ENCODE results near the gene OAS2. TPM values are rescaled to one million over a fixed set of nuclear protein-coding genes. Genes with fewer than 3 reads are reported as not detected.

Gene OAS2
- total RNA-seq, 2 donors from 2014 or later = 6.0 to 6.8 TPM

DNA sequence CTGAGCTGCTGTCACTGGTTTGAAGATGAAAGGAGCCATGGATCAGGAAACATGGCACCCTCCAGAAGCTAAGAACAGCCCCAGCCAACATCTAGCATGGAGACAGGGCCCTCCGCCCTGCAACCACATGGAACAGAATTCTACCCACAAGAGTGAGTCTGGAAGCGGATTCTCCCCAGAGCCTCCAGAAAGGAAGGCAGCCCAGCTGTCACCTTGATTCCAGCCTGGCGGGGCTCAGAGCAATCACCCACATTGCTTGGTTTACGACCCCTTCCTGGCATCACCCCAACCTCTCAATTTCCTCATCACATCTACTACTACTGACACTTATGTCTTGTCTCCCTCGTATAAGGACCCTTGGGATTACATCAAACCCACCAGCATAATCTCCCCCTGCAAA, 38.5 kb downstream of the OAS2 start:
- Histone ChIP-seq H3K4me1 (no peaks in the 10 kb centered on the region), H3K4me3 (no peak overlapping the region), H3K27me3 (no peaks in the 10 kb centered on the region), H3K27ac (no peak overlapping the region), H3K9me3 (no peaks in the 10 kb centered on the region), H3K36me3 (no peaks in the 10 kb centered on the region)
- TF ChIP-seq, protein P1, sequence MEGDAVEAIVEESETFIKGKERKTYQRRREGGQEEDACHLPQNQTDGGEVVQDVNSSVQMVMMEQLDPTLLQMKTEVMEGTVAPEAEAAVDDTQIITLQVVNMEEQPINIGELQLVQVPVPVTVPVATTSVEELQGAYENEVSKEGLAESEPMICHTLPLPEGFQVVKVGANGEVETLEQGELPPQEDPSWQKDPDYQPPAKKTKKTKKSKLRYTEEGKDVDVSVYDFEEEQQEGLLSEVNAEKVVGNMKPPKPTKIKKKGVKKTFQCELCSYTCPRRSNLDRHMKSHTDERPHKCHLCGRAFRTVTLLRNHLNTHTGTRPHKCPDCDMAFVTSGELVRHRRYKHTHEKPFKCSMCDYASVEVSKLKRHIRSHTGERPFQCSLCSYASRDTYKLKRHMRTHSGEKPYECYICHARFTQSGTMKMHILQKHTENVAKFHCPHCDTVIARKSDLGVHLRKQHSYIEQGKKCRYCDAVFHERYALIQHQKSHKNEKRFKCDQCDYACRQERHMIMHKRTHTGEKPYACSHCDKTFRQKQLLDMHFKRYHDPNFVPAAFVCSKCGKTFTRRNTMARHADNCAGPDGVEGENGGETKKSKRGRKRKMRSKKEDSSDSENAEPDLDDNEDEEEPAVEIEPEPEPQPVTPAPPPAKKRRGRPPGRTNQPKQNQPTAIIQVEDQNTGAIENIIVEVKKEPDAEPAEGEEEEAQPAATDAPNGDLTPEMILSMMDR (IDR thresholded peaks at IDR 0.05) = no peak
- no peak for DNase-seq (ENCODE audit: low spot score)

DNA sequence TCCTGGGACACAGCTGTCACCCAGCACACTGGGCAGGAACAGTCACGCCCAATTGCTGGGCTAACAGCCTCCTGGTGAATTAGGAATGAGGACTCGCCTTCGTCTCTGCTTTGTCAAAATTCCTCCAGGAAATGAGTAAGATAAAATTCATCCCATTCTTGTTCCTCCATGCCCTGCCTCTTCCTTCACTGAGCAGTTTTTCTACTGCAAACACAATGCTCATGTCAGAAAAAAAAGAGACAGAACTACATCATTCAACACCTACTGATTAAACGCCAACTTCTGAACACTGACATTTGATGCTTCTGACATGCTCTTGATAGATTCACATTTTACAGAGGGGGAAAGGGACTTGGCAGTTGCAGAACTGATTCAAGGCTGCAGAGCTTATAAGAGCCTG, 40.7 kb downstream of the OAS2 start:
- TF ChIP-seq, protein P1 (IDR thresholded peaks at IDR 0.05) = no peak
- no peaks in the 10 kb centered on the region for H3K4me1 ChIP-seq
- H3K9me3 ChIP-seq = no peaks in the 10 kb centered on the region
- no peak for DNase-seq (ENCODE audit: low spot score)
- no peak overlapping the region for H3K4me3 ChIP-seq
- no peaks in the 10 kb centered on the region for H3K27me3 ChIP-seq
- no peaks in the 10 kb centered on the region for H3K36me3 ChIP-seq
- H3K27ac ChIP-seq = no peak overlapping the region

DNA sequence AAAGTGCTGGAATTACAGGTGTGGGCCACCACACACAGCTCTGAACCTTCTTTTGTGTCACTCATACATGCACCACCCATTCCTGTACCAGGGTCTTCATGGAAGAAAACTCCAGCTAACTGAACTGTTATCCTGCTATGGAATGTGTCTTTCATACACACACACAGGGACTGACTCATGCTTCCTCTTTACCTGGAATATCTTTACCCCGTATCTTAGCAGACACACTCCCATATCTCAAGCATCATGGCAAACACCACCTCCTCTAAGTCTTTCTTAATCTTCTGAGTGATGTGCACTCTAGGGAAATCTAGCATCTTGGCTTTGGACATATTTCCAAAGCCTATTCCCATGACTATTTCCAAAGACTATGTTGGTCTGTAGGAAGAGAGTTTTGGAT, 43.2 kb downstream of the OAS2 start:
- Histone ChIP-seq H3K27ac (no peak overlapping the region), H3K9me3 (no peaks in the 10 kb centered on the region), H3K27me3 (no peaks in the 10 kb centered on the region), H3K4me1 (no peaks in the 10 kb centered on the region), H3K36me3 (no peaks in the 10 kb centered on the region), H3K4me3 (no peak overlapping the region)
- TF ChIP-seq, protein P1 (IDR thresholded peaks at IDR 0.05) = no peak
- no peak for DNase-seq (ENCODE audit: low spot score)

DNA sequence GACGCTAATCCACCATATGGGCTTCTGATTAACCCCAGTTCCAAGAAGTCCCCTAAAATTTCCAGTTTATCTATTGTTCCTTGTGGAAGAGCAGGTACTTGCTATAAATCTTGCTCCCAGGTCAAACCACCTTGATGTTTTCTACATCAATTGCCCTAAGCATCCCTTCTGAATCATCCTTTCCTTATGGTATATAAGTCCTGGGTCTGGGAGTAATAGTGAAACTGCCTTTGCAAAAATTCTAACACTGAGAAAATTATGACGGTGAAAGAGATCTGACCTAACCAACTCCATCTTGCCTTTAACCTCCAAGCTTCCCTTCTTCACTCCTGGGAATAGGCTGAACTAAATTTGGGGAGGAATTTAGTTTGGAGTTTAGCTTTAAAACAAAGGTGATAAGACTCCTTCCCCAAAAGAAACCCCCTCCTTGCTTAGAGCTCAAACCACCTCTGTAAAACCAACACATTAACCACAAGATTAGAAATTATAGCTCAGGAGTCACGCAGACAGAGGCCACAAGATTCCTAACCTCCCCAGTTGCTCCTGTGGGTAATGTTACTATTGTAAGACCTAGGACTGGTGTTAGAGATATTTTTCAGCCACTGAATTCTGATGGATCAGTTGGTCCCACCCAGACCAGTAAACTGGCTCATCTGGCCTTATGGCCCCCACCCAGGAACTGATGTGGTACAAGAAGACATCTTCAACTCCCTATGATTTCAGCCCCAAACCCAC, 44.4 kb downstream of the OAS2 start:
- Histone ChIP-seq H3K36me3 (no peaks in the 10 kb centered on the region), H3K27me3 (no peaks in the 10 kb centered on the region), H3K4me3 (no peak overlapping the region), H3K4me1 (no peaks in the 10 kb centered on the region), H3K9me3 (no peaks in the 10 kb centered on the region), H3K27ac (no peak overlapping the region)
- TF ChIP-seq, protein P1 (IDR thresholded peaks at IDR 0.05) = no peak
- no peak for DNase-seq (ENCODE audit: low spot score)

DNA sequence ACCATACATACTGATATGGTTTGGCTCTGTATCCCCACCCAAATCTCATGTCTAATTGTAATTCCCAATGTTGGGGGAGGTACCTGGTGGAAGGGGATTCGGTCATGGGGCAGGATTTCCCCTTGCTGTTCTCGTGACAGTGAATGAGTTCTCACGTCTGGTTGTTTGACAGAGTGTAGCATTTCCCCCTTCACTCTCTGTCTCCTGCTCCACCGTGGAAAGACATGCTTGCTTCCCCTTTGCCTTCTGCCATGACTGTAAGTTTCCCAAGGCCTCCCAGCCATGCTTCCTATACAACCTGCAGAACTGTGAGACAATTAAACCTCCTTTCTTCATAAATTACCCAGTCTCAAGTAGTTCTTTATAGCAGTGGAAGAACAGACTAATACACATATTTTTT, 49.4 kb downstream of the OAS2 start:
- Histone ChIP-seq H3K4me1 (no peaks in the 10 kb centered on the region), H3K27me3 (no peaks in the 10 kb centered on the region), H3K36me3 (no peaks in the 10 kb centered on the region), H3K9me3 (no peaks in the 10 kb centered on the region), H3K27ac (no peak overlapping the region), H3K4me3 (no peak overlapping the region)
- TF ChIP-seq, protein P1 (IDR thresholded peaks at IDR 0.05) = no peak
- DNase-seq (ENCODE audit: low spot score) = no peak
